ENCODE measurements around the gene DYRK3.
"Not testable (repeated sequence)": the region's sequence is repeated elsewhere in the genome, so short reads cannot be mapped to it uniquely, and the experiment has no call there.

DNA sequence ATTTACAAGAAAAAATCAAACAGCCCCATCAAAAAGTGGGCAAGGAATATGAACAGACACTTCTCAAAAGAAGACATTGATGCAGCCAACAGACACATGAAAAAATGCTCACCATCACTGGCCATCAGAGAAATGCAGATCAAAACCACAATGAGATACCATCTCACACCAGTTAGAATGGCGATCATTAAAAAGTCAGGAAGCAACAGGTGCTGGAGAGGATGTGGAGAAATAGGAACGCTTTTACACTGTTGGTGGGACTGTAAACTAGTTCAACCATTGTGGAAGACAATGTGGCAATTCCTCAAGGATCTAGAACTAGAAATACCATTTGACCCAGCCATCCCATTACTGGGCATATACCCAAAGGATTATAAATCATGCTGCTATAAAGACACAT is 6.7 kb downstream of the DYRK3 start:
- not testable (repeated sequence) for TF ChIP-seq CTCF (IDR thresholded peaks at IDR 0.05 in 8 of 11, conservative IDR thresholded peaks at IDR 0.05 in 3 of 11); POLR2A (IDR thresholded peaks at IDR 0.05)
